HUES48 (cell line): Measurements from ENCODE around the gene PRKG1.

Experiments used
- H3K27ac ChIP-seq: one replicate; pipeline ENCODE4 v1.7.0; 2013; ENCODE audit warnings: low read depth, low read length, inconsistent platforms
- H3K27me3 ChIP-seq: 2 replicates; pipeline ENCODE4 v1.6.1; 2013; ENCODE audit warnings: mild to moderate bottlenecking, low read length; ENCODE audit not compliant: control insufficient read depth, insufficient read depth
- H3K36me3 ChIP-seq: 2 replicates; pipeline ENCODE4 v1.6.1; 2013; ENCODE audit warnings: low read length; ENCODE audit not compliant: control insufficient read depth, insufficient read depth
- H3K4me1 ChIP-seq: 2 replicates; pipeline ENCODE4 v1.6.1; 2013; ENCODE audit warnings: mild to moderate bottlenecking, low read length; ENCODE audit not compliant: control insufficient read depth, insufficient read depth
- H3K4me3 ChIP-seq: 2 replicates; pipeline ENCODE4 v1.5.1; 2013; ENCODE audit warnings: mild to moderate bottlenecking, low read depth, low read length
- H3K9ac ChIP-seq: 2 replicates; pipeline ENCODE4 v1.6.1; 2013; ENCODE audit warnings: mild to moderate bottlenecking, low read depth, low read length, moderate library complexity
- H3K9me3 ChIP-seq: 2 replicates; pipeline ENCODE4 v1.6.1; 2013; ENCODE audit warnings: low read length; ENCODE audit not compliant: control insufficient read depth, insufficient read depth

The PRKG1 gene

DNA sequence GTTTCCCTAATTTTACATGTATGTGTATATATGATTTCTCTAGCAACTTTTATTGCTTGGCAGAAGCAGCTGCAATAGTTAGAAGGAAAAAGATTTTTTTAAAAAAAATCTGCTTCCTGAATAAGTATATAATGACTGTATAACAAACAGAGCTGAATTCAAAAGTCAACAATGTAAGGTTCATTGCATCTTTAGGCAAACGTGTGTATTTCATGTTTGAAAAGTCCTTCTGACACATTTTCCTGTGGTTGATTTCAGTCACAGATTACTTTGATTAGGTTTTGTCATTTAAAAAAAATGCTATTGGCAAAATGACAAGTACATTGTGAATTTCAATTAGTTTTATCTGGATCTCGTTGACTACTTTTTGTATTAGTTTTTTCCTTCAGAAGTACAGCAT lies 394.1 kb downstream of the PRKG1 start:
- no peak overlapping the region for H3K9ac ChIP-seq
- no peaks in the 10 kb centered on the region for H3K27me3 ChIP-seq
- H3K4me1 ChIP-seq = no peaks in the 10 kb centered on the region
- no peaks in the 10 kb centered on the region for H3K9me3 ChIP-seq
- H3K36me3 ChIP-seq = no peaks in the 10 kb centered on the region
- H3K4me3 ChIP-seq = no peak overlapping the region
- H3K27ac ChIP-seq = no peak overlapping the region

DNA sequence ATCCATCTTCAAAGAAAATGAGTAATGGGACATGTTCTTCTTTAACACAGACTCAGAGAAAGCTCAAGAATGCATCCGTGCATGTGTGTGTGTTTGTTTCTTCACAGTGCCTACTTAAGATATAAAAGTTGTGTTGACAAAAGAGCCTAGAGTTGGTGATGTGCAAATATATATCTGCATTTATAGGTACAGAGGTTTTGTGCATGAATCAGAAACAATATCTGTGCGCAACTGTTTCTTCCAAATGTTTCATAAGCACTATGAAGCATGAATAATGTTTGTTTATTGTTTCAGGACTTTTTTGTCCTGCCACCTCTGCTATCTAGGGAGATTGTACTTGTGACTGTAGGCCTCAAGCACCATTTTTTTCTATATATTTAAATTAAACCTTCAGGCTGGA lies 395.4 kb downstream of the PRKG1 start:
- no peaks in the 10 kb centered on the region for H3K9me3 ChIP-seq
- peaks cover 8% of the 10 kb centered on the region; the same call in 1 of the 2 replicates for H3K4me1 ChIP-seq
- H3K4me3 ChIP-seq = no peak overlapping the region
- no peak overlapping the region for H3K9ac ChIP-seq
- H3K27me3 ChIP-seq = no peaks in the 10 kb centered on the region
- no peak overlapping the region for H3K27ac ChIP-seq
- no peaks in the 10 kb centered on the region for H3K36me3 ChIP-seq

DNA sequence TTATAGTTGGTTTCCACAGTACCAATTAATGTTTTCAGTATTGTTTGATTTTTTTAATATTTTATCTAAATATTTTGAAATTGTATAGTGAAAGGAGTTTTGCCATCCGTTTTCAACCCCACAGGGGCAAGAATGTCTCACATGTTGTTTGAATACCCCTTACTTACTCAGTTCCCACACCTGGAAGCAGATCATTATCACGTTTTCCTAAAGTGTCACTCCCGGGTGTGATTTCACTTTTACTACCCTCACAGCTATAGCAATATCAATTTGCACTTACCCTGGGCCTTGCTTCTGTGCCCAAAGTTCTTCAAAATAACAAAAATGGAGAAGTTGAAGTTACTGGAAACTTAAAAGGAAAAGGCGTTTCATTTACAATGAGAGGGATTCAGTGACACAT lies 397.0 kb downstream of the PRKG1 start:
- no peaks in the 10 kb centered on the region for H3K27me3 ChIP-seq
- H3K27ac ChIP-seq = no peak overlapping the region
- no peak overlapping the region for H3K4me3 ChIP-seq
- H3K4me1 ChIP-seq = peaks cover 14% of the 10 kb centered on the region; the same call in 1 of the 2 replicates
- H3K9ac ChIP-seq = no peak overlapping the region
- H3K36me3 ChIP-seq = no peaks in the 10 kb centered on the region
- H3K9me3 ChIP-seq = no peaks in the 10 kb centered on the region

DNA sequence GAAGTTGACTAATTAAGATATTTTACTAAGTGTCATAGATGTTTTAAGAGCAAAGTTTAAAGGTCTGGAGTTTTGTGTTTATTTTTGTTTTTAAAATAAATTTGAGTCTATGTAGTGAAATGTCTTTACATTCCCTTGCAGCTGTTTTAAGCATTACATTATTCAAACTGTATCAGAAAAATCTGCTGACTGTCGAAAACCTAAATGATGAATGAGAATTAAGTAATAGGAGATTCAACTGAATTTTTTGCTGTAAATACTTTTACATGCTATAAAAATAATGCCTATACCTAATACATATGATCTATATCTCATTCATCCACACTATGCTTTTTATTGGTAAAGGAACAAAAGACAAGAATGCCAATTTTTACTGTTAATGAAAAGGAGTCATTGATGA lies 397.9 kb downstream of the PRKG1 start:
- no peak overlapping the region for H3K4me3 ChIP-seq
- H3K9ac ChIP-seq = no peak overlapping the region
- no peaks in the 10 kb centered on the region for H3K27me3 ChIP-seq
- H3K36me3 ChIP-seq = no peaks in the 10 kb centered on the region
- H3K9me3 ChIP-seq = no peaks in the 10 kb centered on the region
- H3K27ac ChIP-seq = no peak overlapping the region
- peaks cover 14% of the 10 kb centered on the region; the same call in 1 of the 2 replicates for H3K4me1 ChIP-seq

DNA sequence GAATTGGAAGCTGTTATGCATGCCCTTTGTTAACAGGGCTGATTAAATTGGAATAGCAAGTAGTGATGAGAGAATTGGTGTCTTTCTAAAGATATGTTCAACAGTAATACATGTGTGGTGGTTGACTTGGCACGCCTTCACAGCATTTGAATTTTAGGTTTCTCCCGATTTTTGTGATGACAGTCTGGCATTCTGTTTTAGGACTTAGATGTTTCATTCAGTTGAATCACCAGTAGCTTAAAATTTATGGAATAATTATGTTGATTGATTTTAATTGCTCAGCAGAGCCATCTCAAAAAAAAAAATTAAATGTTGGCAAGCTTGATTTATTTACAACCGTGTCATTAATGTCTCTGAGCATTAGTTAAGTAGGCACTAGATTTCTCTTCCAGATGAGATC lies 405.4 kb downstream of the PRKG1 start:
- Histone ChIP-seq H3K36me3 (no peaks in the 10 kb centered on the region), H3K27ac (no peak overlapping the region), H3K27me3 (no peaks in the 10 kb centered on the region), H3K4me3 (no peak overlapping the region), H3K9ac (no peak overlapping the region), H3K9me3 (no peaks in the 10 kb centered on the region), H3K4me1 (peaks cover 9% of the 10 kb centered on the region; the same call in 1 of the 2 replicates)

DNA sequence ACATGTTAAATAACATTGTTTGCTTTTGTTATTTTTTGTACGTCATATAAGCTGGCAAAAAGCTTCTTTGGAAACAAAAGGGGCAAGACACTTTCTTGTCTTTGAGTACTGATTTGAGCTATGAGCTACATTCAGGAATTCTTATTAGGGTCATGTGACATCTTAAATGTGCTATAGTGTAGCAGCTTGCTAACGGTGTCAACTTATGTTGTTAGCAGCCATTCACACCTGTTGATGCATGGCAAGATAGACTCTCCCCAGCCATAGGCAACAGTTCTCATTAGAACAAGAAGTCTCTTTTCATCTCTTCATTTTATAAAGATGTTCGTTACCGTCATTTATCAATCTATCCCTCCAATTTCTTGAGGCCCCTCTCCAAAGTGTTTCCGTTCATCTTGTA lies 411.4 kb downstream of the PRKG1 start:
- Histone ChIP-seq H3K4me1 (0 out of 2 replicates have a peak, but pooled peaks cover 3% of the 10 kb centered on the region), H3K36me3 (no peaks in the 10 kb centered on the region), H3K9ac (no peak overlapping the region), H3K27me3 (no peaks in the 10 kb centered on the region), H3K9me3 (no peaks in the 10 kb centered on the region), H3K27ac (no peak overlapping the region), H3K4me3 (no peak overlapping the region)

DNA sequence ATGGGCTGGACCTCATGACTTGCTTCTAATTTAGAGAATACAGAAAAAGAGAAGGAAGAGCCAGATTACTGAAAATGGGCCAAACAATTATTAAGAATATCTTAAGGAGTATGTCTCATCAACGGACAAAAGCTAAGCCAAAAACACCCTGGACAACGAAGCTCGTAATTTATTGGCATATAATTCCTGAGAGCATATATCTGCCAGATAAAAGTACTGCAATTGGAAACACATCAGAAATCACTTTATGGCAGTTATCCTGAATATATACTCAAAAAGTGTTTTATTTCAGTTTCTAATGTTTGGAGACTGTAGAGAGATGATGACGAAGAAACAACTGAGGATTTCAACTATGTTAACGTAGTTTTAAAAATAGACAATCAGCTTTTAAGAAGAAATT lies 413.3 kb downstream of the PRKG1 start:
- no peaks in the 10 kb centered on the region for H3K36me3 ChIP-seq
- no peaks in the 10 kb centered on the region for H3K9me3 ChIP-seq
- no peak overlapping the region for H3K27ac ChIP-seq
- H3K4me3 ChIP-seq = no peak overlapping the region
- H3K4me1 ChIP-seq = peaks cover 12% of the 10 kb centered on the region
- no peak overlapping the region for H3K9ac ChIP-seq
- no peaks in the 10 kb centered on the region for H3K27me3 ChIP-seq

DNA sequence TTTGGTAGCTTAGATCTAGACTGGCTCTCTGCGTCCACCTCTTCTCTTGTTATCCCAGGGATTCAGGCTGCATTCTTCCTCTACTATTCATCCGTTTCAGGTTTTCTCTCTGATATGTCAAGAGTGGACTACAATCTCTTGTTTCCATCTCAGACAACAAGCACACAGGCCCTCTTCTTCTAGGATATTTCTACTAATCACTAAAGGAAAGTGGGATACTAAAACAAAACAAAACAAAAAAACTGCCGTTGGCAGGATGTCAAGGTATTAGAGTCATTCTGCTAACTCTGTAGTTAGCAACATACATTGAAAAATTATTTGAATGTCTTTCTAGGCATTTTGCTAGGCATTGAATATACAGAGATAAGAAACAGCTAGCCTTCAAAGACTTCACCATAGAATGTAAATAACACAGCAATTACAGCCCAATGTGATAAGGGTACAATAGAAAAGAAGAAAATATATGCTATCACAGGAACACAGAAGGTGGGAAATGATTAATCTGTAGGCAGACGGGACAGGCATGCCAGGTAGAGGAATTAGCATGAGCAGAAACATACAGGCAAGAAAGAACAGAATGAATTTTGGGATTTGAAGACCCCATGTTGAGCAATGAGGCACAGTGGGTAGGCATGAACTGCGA lies 414.6 kb downstream of the PRKG1 start:
- no peaks in the 10 kb centered on the region for H3K36me3 ChIP-seq
- H3K27me3 ChIP-seq = no peaks in the 10 kb centered on the region
- H3K9ac ChIP-seq = no peak overlapping the region
- H3K4me3 ChIP-seq = no peak overlapping the region
- no peak overlapping the region for H3K27ac ChIP-seq
- peaks cover 22% of the 10 kb centered on the region for H3K4me1 ChIP-seq
- no peaks in the 10 kb centered on the region for H3K9me3 ChIP-seq

DNA sequence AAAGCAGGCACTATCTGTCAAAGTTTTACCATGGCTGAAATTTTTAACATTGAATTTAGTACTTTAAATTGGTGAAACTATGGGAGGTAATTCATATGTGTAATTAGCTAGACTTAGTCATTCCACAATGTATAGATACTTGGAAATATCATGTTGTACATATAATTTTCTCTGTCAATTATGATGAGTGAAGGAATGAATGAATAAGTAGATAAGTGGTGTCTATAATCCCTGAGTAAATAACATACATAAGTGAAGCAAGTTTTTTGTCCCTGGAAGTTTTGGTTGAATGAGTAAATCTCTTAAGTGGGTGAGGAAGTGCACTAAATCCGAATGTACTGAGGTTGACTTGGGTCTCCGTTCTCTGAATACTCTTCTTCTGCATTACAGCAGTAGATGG lies 424.1 kb downstream of the PRKG1 start:
- H3K27ac ChIP-seq = no peak overlapping the region
- no peak overlapping the region for H3K4me3 ChIP-seq
- 0 out of 2 replicates have a peak, but pooled peaks cover 1% of the 10 kb centered on the region for H3K4me1 ChIP-seq
- H3K27me3 ChIP-seq = no peaks in the 10 kb centered on the region
- no peak overlapping the region for H3K9ac ChIP-seq
- no peaks in the 10 kb centered on the region for H3K9me3 ChIP-seq
- no peaks in the 10 kb centered on the region for H3K36me3 ChIP-seq

DNA sequence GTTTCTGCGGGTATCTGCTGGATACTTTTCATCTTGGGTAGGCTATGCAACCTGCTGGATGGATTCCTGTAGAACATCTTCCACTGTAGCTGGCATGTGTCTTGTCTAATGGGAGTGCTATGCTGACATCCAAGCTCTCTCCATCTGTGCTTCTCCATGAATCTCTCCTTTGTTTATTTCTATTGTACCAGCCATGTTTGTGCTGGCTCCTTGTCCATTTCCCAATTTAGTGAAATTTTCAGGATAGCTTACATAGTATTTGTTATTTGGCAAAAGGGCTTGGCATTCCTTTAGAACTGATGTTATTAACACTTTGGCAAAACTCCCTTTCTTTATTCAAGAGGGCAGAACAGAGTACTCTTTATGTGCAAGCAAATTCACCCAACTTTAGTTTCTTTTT lies 427.1 kb downstream of the PRKG1 start:
- H3K9ac ChIP-seq = no peak overlapping the region
- H3K27ac ChIP-seq = no peak overlapping the region
- H3K36me3 ChIP-seq = no peaks in the 10 kb centered on the region
- H3K9me3 ChIP-seq = no peaks in the 10 kb centered on the region
- H3K4me1 ChIP-seq = no peaks in the 10 kb centered on the region
- no peak overlapping the region for H3K4me3 ChIP-seq
- H3K27me3 ChIP-seq = no peaks in the 10 kb centered on the region

DNA sequence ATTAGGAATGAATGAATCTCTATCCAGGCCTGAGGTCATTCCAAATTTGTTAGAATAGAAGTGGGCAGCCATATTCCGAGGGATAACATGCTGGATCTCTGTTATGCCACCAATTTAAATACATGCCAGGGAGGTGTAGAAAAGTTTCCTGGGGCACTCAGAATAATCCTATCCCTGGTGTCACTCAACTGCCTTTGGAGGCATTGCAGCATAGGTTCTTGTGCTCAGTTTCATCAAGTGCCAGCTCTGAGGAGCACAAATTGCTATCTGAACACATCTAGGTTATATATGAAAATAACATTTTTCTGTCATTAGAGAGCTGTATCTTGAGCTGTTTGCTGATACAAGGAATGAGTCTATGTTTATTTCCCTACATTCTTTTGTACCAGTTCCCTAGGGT lies 427.8 kb downstream of the PRKG1 start:
- no peak overlapping the region for H3K9ac ChIP-seq
- H3K4me1 ChIP-seq = no peaks in the 10 kb centered on the region
- H3K4me3 ChIP-seq = no peak overlapping the region
- H3K36me3 ChIP-seq = no peaks in the 10 kb centered on the region
- H3K27me3 ChIP-seq = no peaks in the 10 kb centered on the region
- H3K27ac ChIP-seq = no peak overlapping the region
- no peaks in the 10 kb centered on the region for H3K9me3 ChIP-seq
